DOHH2 (cell line): ENCODE measurements around the gene KDM2A.

Source experiments
- CTCF ChIP-seq: fragments of 200-600 bp; sonication (generic); IDR thresholded peaks from one replicate; pipeline ENCODE4 v1.5.1; 2014; ENCODE audit warnings: antibody characterized with exemption, mild to moderate bottlenecking, low read depth, low read length; ENCODE audit not compliant: poor library complexity, severe bottlenecking
- EZH2phosphoT487 ChIP-seq: fragments of 200-600 bp; sonication (generic); IDR thresholded peaks from 2 replicates; pipeline ENCODE4 v1.6.1; 2017; ENCODE audit warnings: borderline replicate concordance, mild to moderate bottlenecking, antibody characterized with exemption, low read length, moderate library complexity, mixed read lengths

GRCh38 chr11:67116758-67117105 is 2.3 kb upstream of the KDM2A start:
- TF ChIP-seq CTCF = no peak
- TF ChIP-seq EZH2phosphoT487 = no peak
